Measurements from ENCODE around the gene ODF2. TPM values are rescaled to one million over a fixed set of nuclear protein-coding genes. Genes with fewer than 3 reads are reported as not detected.

ODF2 gene
- total RNA-seq = 10 to 100 TPM; 25.0 to 52.8 (median 30.2) TPM
- polyA plus RNA-seq = 10 to 100 TPM; 15.7 to 28.8 TPM
- 65.6 reads per million, percentile 77 among the genes with 10 or more reads in this experiment for total RNA-seq

DNA sequence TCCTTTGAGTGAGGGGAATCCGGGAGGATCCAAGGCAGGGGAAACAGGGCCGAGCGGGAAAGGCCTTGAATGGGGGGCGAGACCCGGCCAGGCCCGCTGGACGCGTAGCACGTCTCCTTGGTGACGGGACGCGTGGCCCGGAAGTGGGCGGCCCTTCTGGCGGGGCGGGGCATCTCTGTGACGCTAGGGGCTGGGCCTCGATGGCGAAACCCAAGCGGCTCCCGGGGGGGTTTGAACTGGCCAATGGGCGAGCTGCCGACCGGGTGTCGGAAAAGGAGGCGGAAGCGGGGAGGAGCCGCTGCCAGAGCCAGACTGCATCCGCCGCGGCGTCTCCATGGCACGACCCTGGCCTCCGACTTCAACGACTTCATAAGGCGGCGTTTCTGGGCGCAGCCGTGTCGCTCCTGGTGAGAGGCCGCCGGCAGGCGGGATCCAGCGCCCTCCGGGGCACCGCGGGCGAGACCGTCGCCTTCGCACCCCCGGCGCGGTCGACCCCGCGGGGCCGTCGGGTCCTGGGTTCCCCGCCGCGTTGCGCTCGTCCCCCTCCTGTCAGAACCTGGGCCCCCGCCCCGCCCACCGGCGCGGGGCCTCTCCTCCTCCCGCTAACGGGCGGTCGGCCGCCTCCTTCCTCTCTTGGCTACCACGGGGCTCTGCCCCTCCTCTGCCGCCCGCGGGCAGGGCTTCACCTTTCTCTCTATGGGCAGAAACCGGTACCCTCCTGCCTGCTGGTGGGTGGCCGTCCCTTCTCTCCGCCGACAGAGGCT, at the start of gene ODF2:
Gene ODF2 (plus strand): TSS at position 158 of the 764 bp plus-strand sequence. CDS start 86 bp downstream, at position 244.
- CTCF ChIA-PET = no interaction called here
- Histone ChIP-seq H3K9me3 (ENCODE audit: control insufficient read depth in 2 of 3, low read length in 3 of 3) (no peaks in the 10 kb centered on the region), H3K36me3 (ENCODE audit: control insufficient read depth in 2 of 3, insufficient read depth in 3 of 3, low read length in 3 of 3) (peaks cover 4 to 13% (median 5%) of the 10 kb centered on the region in 3 experiments), H3K27me3 (ENCODE audit: control insufficient read depth in 2 of 2, insufficient read depth in 2 of 2, low read length in 2 of 2) (no peaks in the 10 kb centered on the region), H3K4me1 (ENCODE audit: control insufficient read depth in 2 of 2, insufficient read depth in 2 of 2, low read length in 2 of 2) (peaks cover 7 to 9% of the 10 kb centered on the region in 2 donors), H3K27ac (ENCODE audit: low read depth, low read length) (peak within 1 kb of the TSS; percentile 88), H3K4me3 (ENCODE audit: low read length) (peak within 1 kb of the TSS; percentile 87)
- intact Hi-C loops (cut with micrococcal nuclease) = loop anchor here (1.0 to 10.0 kb wide), 24 partner anchors 18 to 1231 kb away; partner anchors contain the start of genes COQ4 (in 2 of the 2), GLE1 (in 2 of the 2), SET (in 2 of the 2) and SPTAN1 (in 2 of the 2)
- Mint-ChIP-seq H3K9me3 (no peaks in the 10 kb centered on the region), H3K36me3 (peaks cover 0 to 18% (median 0%) of the 10 kb centered on the region in 5 donors), H3K27ac (peak within 1 kb of the TSS; percentile 76 to 94 (median 90)), H3K27me3 (no peaks in the 10 kb centered on the region), H3K4me1 (peaks cover 15 to 27% (median 20%) of the 10 kb centered on the region in 7 donors), H3K4me3 (peak within 1 kb of the TSS; percentile 85 to 94 (median 90))
- POLR2A ChIA-PET = interaction anchor here (0.6 to 1.3 kb wide), 4 partner anchors 36 to 180 kb away, joined by 3 to 5 read pairs (median 3); partner anchors contain the start of genes GOLGA2 and SWI5
- peak; percentile 94 for ATAC-seq
- peak; percentile 96 to 99 (median 98) for DNase-seq

DNA sequence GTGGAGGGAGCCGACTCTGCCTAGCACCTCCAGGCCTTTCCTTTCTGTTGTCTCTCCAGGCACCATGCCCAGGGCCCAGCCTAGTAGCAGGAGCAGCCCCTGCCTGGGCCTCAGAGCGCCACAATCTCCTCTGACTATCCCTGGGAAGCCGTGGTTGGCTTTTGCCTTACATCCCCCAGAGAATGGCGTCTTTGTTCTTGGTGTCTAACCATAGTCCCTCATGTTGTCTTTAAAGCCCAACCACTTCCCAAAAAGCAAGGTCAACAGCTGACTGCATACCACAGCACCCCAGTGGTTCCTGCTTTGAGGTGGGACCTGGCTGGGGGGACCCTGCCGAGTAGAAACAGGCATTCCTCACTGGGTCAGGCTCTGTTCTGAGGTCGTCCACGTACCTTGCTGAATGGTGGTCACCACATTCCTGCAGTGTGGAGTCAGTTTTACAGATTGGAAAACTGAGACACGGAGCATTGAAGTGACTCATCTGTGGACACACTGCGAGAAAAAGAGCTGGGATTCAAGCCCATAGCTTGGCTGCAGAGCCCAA, 48.9 kb upstream of the ODF2 start:
- DNase-seq (no peak), ATAC-seq (no peak)
- CTCF ChIA-PET = interaction anchor here (0.7 to 1.1 kb wide), 2 partner anchors 13 to 337 kb away, joined by 4 read pairs; no protein-coding TSS in a partner anchor
- Histone ChIP-seq H3K36me3 (ENCODE audit: control insufficient read depth in 2 of 3, insufficient read depth in 3 of 3, low read length in 3 of 3) (no peaks in the 10 kb centered on the region), H3K4me1 (ENCODE audit: control insufficient read depth in 2 of 2, insufficient read depth in 2 of 2, low read length in 2 of 2) (no peaks in the 10 kb centered on the region), H3K9me3 (ENCODE audit: control insufficient read depth in 2 of 3, low read length in 3 of 3) (no peaks in the 10 kb centered on the region), H3K4me3 (ENCODE audit: low read length) (no peak overlapping the region), H3K27me3 (ENCODE audit: control insufficient read depth in 2 of 2, insufficient read depth in 2 of 2, low read length in 2 of 2) (no peaks in the 10 kb centered on the region), H3K27ac (ENCODE audit: low read depth, low read length) (no peak overlapping the region)
- peaks cover 0 to 3% (median 0%) of the 10 kb centered on the region in 11 donors for H3K9me3 Mint-ChIP-seq
- POLR2A ChIA-PET = no interaction called here
- no peaks in the 10 kb centered on the region for H3K4me1 Mint-ChIP-seq
- intact Hi-C loops (cut with micrococcal nuclease) = no loop called here
- H3K36me3 Mint-ChIP-seq = no peaks in the 10 kb centered on the region
- H3K4me3 Mint-ChIP-seq = no peak overlapping the region
- H3K27me3 Mint-ChIP-seq = peaks cover 18 to 37% (median 29%) of the 10 kb centered on the region in 5 donors
- no peak overlapping the region for H3K27ac Mint-ChIP-seq

DNA sequence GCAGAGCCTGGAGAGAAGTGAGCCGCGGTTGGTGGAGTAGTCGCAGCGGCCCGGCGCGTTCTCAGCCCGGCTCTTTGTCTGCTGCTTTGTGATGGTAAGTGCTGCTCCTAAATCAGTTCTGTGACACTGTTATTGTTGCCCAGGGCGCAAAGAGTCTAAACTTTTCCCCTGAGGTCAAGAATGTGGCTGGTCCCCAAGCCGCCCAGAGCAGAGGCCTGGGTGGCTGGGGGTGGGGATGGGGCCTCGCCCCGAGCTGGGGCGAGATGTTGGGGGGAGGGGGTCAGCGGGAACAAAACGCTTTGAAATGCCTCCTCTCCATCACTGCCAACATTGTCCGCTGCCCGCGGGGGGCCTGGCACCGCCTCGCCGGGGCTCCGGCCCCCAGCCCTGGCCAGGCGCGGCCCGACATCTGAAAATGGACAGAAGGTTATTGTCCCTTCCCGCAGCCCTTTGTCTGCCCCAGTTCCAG, 46.8 kb upstream of the ODF2 start:
- no peak for DNase-seq
- intact Hi-C loops (cut with micrococcal nuclease) = no loop called here
- ATAC-seq = no peak
- Mint-ChIP-seq H3K27me3 (peaks cover 26 to 42% (median 32%) of the 10 kb centered on the region in 5 donors), H3K27ac (no peak overlapping the region), H3K9me3 (peaks cover 0 to 3% (median 0%) of the 10 kb centered on the region in 11 donors), H3K36me3 (no peaks in the 10 kb centered on the region), H3K4me1 (peaks cover 0 to 3% (median 0%) of the 10 kb centered on the region in 7 donors), H3K4me3 (no peak overlapping the region)
- Histone ChIP-seq H3K27ac (ENCODE audit: low read depth, low read length) (no peak overlapping the region), H3K4me3 (ENCODE audit: low read length) (no peak overlapping the region), H3K36me3 (ENCODE audit: control insufficient read depth in 2 of 3, insufficient read depth in 3 of 3, low read length in 3 of 3) (no peaks in the 10 kb centered on the region), H3K9me3 (ENCODE audit: control insufficient read depth in 2 of 3, low read length in 3 of 3) (no peaks in the 10 kb centered on the region), H3K4me1 (ENCODE audit: control insufficient read depth in 2 of 2, insufficient read depth in 2 of 2, low read length in 2 of 2) (no peaks in the 10 kb centered on the region), H3K27me3 (ENCODE audit: control insufficient read depth in 2 of 2, insufficient read depth in 2 of 2, low read length in 2 of 2) (no peaks in the 10 kb centered on the region)
- CTCF ChIA-PET = interaction anchor here (4.5 kb wide), 1 partner anchor 46 kb away, joined by 20 read pairs; no protein-coding TSS in a partner anchor
- POLR2A ChIA-PET = no interaction called here

DNA sequence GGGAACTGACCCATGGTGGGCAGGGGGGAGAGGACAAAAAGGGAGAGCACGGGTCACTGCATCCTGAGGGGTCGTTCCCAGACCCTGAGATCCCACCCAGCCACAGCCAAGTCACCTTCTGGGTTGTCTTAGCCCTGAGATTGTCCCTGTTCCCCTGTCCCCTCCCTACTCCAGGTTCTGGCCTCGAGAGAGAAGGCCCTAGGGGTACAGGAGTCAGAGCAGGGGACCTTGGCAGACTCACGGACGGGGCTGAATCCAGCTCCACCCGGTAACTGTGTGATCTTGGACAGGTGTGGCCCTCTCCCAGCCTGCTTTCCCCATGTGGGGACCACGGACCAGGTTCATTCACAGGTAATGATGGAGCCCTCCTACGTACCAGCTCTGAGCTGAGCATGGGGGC, 46.4 kb upstream of the ODF2 start:
- ChIA-PET CTCF (interaction anchor here (4.5 kb wide), 1 partner anchor 47 kb away, joined by 20 read pairs; no protein-coding TSS in a partner anchor), POLR2A (no interaction called here)
- intact Hi-C loops (cut with micrococcal nuclease) = no loop called here
- no peaks in the 10 kb centered on the region for H3K27me3 ChIP-seq (ENCODE audit: control insufficient read depth in 2 of 2, insufficient read depth in 2 of 2, low read length in 2 of 2)
- Mint-ChIP-seq H3K9me3 (peaks cover 0 to 3% (median 0%) of the 10 kb centered on the region in 11 donors), H3K27ac (no peak overlapping the region), H3K4me1 (peaks cover 0 to 4% (median 0%) of the 10 kb centered on the region in 7 donors), H3K4me3 (no peak overlapping the region), H3K36me3 (no peaks in the 10 kb centered on the region), H3K27me3 (peaks cover 30 to 45% (median 37%) of the 10 kb centered on the region in 5 donors)
- H3K9me3 ChIP-seq (ENCODE audit: control insufficient read depth in 2 of 3, low read length in 3 of 3) = no peaks in the 10 kb centered on the region
- no peaks in the 10 kb centered on the region for H3K4me1 ChIP-seq (ENCODE audit: control insufficient read depth in 2 of 2, insufficient read depth in 2 of 2, low read length in 2 of 2)
- no peak for DNase-seq
- H3K27ac ChIP-seq (ENCODE audit: low read depth, low read length) = no peak overlapping the region
- no peaks in the 10 kb centered on the region for H3K36me3 ChIP-seq (ENCODE audit: control insufficient read depth in 2 of 3, insufficient read depth in 3 of 3, low read length in 3 of 3)
- no peak for ATAC-seq
- H3K4me3 ChIP-seq (ENCODE audit: low read length) = no peak overlapping the region

DNA sequence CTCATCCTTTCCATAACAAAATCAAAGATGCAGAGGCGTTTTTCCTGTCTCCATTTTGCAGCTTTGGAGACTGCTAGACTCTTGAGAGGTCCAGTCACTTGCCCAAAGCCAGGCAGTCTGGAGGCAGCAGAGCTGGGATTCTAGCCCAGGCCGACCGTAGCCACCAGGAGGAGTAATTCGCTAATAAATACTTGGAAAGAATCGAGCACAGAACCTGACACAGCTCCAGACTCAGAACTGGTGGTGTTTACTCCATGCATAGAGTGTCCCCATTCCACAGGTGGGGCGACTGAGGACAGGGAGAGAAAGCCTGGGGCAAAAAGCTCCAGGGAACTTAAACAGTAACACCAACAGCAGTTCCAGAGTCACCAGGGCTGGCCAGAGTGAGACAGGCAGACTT, 45.8 kb upstream of the ODF2 start:
- Mint-ChIP-seq H3K27me3 (peaks cover 36 to 50% (median 42%) of the 10 kb centered on the region in 5 donors), H3K4me3 (no peak overlapping the region), H3K27ac (no peak overlapping the region), H3K4me1 (peaks cover 0 to 4% (median 0%) of the 10 kb centered on the region in 7 donors), H3K36me3 (no peaks in the 10 kb centered on the region), H3K9me3 (peaks cover 0 to 4% (median 0%) of the 10 kb centered on the region in 11 donors)
- H3K27ac ChIP-seq (ENCODE audit: low read depth, low read length) = no peak overlapping the region
- POLR2A ChIA-PET = no interaction called here
- H3K4me3 ChIP-seq (ENCODE audit: low read length) = no peak overlapping the region
- H3K36me3 ChIP-seq (ENCODE audit: control insufficient read depth in 2 of 3, insufficient read depth in 3 of 3, low read length in 3 of 3) = no peaks in the 10 kb centered on the region
- H3K9me3 ChIP-seq (ENCODE audit: control insufficient read depth in 2 of 3, low read length in 3 of 3) = no peaks in the 10 kb centered on the region
- CTCF ChIA-PET = interaction anchor here (4.5 kb wide), 1 partner anchor 47 kb away, joined by 20 read pairs; no protein-coding TSS in a partner anchor
- DNase-seq (no peak), ATAC-seq (no peak)
- intact Hi-C loops (cut with micrococcal nuclease) = no loop called here
- no peaks in the 10 kb centered on the region for H3K4me1 ChIP-seq (ENCODE audit: control insufficient read depth in 2 of 2, insufficient read depth in 2 of 2, low read length in 2 of 2)
- no peaks in the 10 kb centered on the region for H3K27me3 ChIP-seq (ENCODE audit: control insufficient read depth in 2 of 2, insufficient read depth in 2 of 2, low read length in 2 of 2)

DNA sequence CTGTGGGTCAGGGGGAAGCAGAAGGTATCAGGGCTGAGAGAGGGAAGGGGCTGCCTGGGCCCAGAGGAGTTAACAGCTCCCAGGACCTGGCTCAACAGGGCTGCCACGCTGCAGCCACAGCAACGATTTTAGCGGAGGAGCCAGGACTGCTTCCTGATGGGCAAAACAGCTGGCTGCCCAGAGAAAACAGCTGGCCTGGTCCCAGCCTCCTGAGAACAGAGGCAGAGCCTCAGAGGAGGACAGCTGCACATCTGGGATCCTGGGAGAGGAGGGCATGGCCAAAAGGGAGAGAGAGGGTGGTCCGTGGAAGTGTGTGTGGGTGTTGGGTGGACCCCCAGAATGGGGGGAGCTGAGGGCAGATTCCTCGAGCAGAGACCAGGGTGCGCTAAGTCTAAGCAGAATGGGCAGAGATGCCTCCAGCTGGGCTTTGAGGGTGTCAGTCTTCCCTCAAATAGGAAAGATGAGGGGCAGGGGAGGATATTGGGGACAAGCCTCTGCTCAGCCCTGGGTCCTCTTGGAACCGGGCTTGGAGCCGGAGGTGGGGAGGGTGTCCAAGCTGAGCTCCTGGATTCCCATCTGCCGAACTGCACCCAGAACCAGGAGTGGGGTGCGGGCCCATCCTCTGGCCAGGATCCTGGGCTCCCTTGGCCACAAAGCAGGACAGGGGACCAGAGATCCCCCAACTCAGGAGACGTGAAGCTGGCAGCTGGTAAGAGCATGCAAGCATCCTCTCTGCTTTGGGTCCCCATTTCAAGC, 44.3 kb upstream of the ODF2 start:
- peaks cover 0 to 4% (median 0%) of the 10 kb centered on the region in 7 donors for H3K4me1 Mint-ChIP-seq
- no peak overlapping the region for H3K4me3 Mint-ChIP-seq
- POLR2A ChIA-PET = no interaction called here
- intact Hi-C loops (cut with micrococcal nuclease) = loop anchor here (1.0 kb wide), 1 partner anchor 49 kb away; no protein-coding TSS in a partner anchor
- peaks cover 51 to 60% (median 52%) of the 10 kb centered on the region in 5 donors for H3K27me3 Mint-ChIP-seq
- Histone ChIP-seq H3K27ac (ENCODE audit: low read depth, low read length) (no peak overlapping the region), H3K36me3 (ENCODE audit: control insufficient read depth in 2 of 3, insufficient read depth in 3 of 3, low read length in 3 of 3) (no peaks in the 10 kb centered on the region), H3K4me1 (ENCODE audit: control insufficient read depth in 2 of 2, insufficient read depth in 2 of 2, low read length in 2 of 2) (no peaks in the 10 kb centered on the region), H3K9me3 (ENCODE audit: control insufficient read depth in 2 of 3, low read length in 3 of 3) (no peaks in the 10 kb centered on the region), H3K27me3 (ENCODE audit: control insufficient read depth in 2 of 2, insufficient read depth in 2 of 2, low read length in 2 of 2) (no peaks in the 10 kb centered on the region), H3K4me3 (ENCODE audit: low read length) (no peak overlapping the region)
- CTCF ChIA-PET = interaction anchor here (0.8 to 4.5 kb wide), 2 partner anchors 49 to 53 kb away, joined by 3 to 20 read pairs; no protein-coding TSS in a partner anchor
- H3K9me3 Mint-ChIP-seq = peaks cover 0 to 7% (median 0%) of the 10 kb centered on the region in 11 donors
- H3K36me3 Mint-ChIP-seq = no peaks in the 10 kb centered on the region
- ATAC-seq (no peak), DNase-seq (no peak)
- H3K27ac Mint-ChIP-seq = peak overlapping the region in 1 of 9 donors; percentile 83

Measured in naive thymus-derived CD4-positive, alpha-beta T cell (primary cell).